Spleen (tissue), 11 donors: ENCODE data around the gene USB1. TPM values are rescaled to one million over a fixed set of nuclear protein-coding genes. Genes with fewer than 3 reads are reported as not detected.

ENCODE experiments used
- DNase-seq: peaks from one replicate; pipeline ENCODE4 v3.0.0-alpha.2; 2020
- H3K27ac ChIP-seq, 8 donors: fragments of 200-600 bp; sonication (generic) in 7 of 8; 1 replicate in 4 of 8; 2 replicates in 4 of 8; pipeline versions ENCODE4 v1.5.0 to v1.8.0; 2016 to 2021; ENCODE audit warnings: inconsistent platforms in 4 of 8, mild to moderate bottlenecking in 4 of 8, moderate library complexity in 1 of 8
- H3K27me3 ChIP-seq, 7 donors: fragments of 200-600 bp; sonication (generic) in 6 of 7; replicated peaks in 1 of 7; 1 replicate in 4 of 7; 2 replicates in 3 of 7; pipeline versions ENCODE4 v1.5.0 to v1.8.0; 2016 to 2021; ENCODE audit warnings: inconsistent platforms in 3 of 7, mild to moderate bottlenecking in 1 of 7
- H3K36me3 ChIP-seq, 6 donors: fragments of 200-600 bp; sonication (generic) in 5 of 6; 1 replicate in 4 of 6; 2 replicates in 2 of 6; pipeline versions ENCODE4 v1.5.0 to v1.8.0; 2016 to 2021; ENCODE audit warnings: inconsistent platforms in 2 of 6
- H3K4me1 ChIP-seq, 6 donors: fragments of 200-600 bp; sonication (generic) in 5 of 6; 1 replicate in 3 of 6; 2 replicates in 3 of 6; pipeline versions ENCODE4 v1.5.0 to v1.8.0; 2016 to 2021; ENCODE audit warnings: inconsistent platforms in 3 of 6
- H3K4me3 ChIP-seq, 8 donors: fragments of 200-600 bp; sonication (generic) in 7 of 8; 1 replicate in 4 of 8; 2 replicates in 4 of 8; pipeline versions ENCODE4 v1.5.0 to v1.8.0; 2016 to 2021; ENCODE audit warnings: inconsistent platforms in 4 of 8, mild to moderate bottlenecking in 4 of 8, moderate library complexity in 2 of 8
- H3K9me3 ChIP-seq, 8 donors: fragments of 200-600 bp; sonication (generic) in 7 of 8; 1 replicate in 4 of 8; 2 replicates in 4 of 8; pipeline versions ENCODE4 v1.5.0 to v1.8.0; 2016 to 2021; ENCODE audit warnings: inconsistent platforms in 4 of 8
- CTCF ChIP-seq, 11 experiments: fragments of 200-600 bp in 7 of 11; fragments of 450-650 bp in 4 of 11; sonication (generic) in 4 of 11; IDR thresholded peaks in 8 of 11; conservative IDR thresholded peaks in 3 of 11; 1 replicate in 7 of 11; 2 replicates in 4 of 11; pipeline versions ENCODE4 v1.4.0 to v1.8.0; 2016 to 2021; ENCODE audit warnings: antibody characterized with exemption in 11 of 11, inconsistent platforms in 4 of 11, mild to moderate bottlenecking in 1 of 11
- POLR2A ChIP-seq, 3 donors: fragments of 450-650 bp; IDR thresholded peaks; one replicate each; pipeline ENCODE4 v1.5.1; 2017; ENCODE audit warnings: antibody characterized with exemption in 3 of 3, mild to moderate bottlenecking in 1 of 3
- POLR2AphosphoS5 ChIP-seq, 3 donors: sonication (generic); formaldehyde crosslinking; IDR thresholded peaks; one replicate each; pipeline ENCODE4 v1.5.1; 2017; ENCODE audit warnings: antibody characterized with exemption in 3 of 3
- WGBS, 5 donors: extraction: QIAGEN DNeasy Blood & Tissue Kit in 3 of 5; methylation state at CpG; one replicate each; pipeline versions ENCODE4 v1.1.5 to v1.1.7; 2013 to 2018; 5-methylcytosine and 5-hydroxymethylcytosine counted together
- intact Hi-C: fragments of 100-400 bp; cut with DNase I; formaldehyde crosslinking; loops from one replicate; pipeline ENCODE4 v1.15.0; 2023; ENCODE audit warnings: low total_unique reads
- polyA plus RNA-seq, 3 donors: library from polyadenylated mRNA; stranded (reverse); fragments of 200-250 nt; gene quantifications; one replicate each; pipeline ENCODE4 v1.2.1, GENCODE V29; 2013
- total RNA-seq, 7 donors: library from RNA; depleted of rRNA in 3 of 7; stranded (reverse); fragments of >200 nt in 3 of 7; fragmentation: NEBNext Ultra II Directional in 4 of 7; extraction: Animal tissue kit (Norgen Biotek cat#: 25700) in 4 of 7; gene quantifications; one replicate each; pipeline versions ENCODE4 v1.1.0 to v1.2.1, GENCODE V29; 2016 to 2021
- donor health status: healthy with polysubstance abuse.
- donor health status: DM: no; HTN: no; CAD: no; lungs with moderate emphysema.
- donor health status: DM: no; HTN: no; CAD: no.
- donor health status: Bipolar disorder and iron deficiency.
- donor health status: healthy.
- donor health status: DM: no; HTN: no; CAD: no.
- donor health status: DM: yes; HTN: yes; CAD: no.

USB1 gene
- total and polyA plus RNA-seq, 10 donors: 17.7 to 78.4 (median 46.9) TPM

- DNase-seq: peak; percentile 84
- H3K27me3 ChIP-seq: peaks cover 0 to 52% (median 24%) of the 10 kb centered on the region in 7 donors
- H3K4me3 ChIP-seq: peak overlapping the region; percentile 71 to 91 (median 78)
- intact Hi-C loops: loop anchor here (5.0 kb wide), 1 partner anchor 98 kb away; no protein-coding TSS in a partner anchor
- 11 to 18% (median 16%) methylated on average over 50 to 57 of the region's 57 CpGs for WGBS, 5 donors
- no peaks in the 10 kb centered on the region for H3K9me3 ChIP-seq
- H3K4me1 ChIP-seq: peaks cover 21 to 92% (median 68%) of the 10 kb centered on the region in 6 donors
- peak overlapping the region; percentile 6 to 84 (median 74) for H3K27ac ChIP-seq
- TF ChIP-seq CTCF (IDR thresholded peaks at IDR 0.05 in 8 of 11, conservative IDR thresholded peaks at IDR 0.05 in 3 of 11) (no peak), POLR2A (IDR thresholded peaks at IDR 0.05) (no peak), POLR2AphosphoS5 (IDR thresholded peaks at IDR 0.05) (peak in 2 of 3 donors; percentile 62 to 70)
- peaks cover 0 to 23% (median 0%) of the 10 kb centered on the region in 6 donors for H3K36me3 ChIP-seq
Observed at GRCh38 chr16:58024486-58025350, 23.5 kb downstream of the USB1 start.

GRCh38 chr16:58025351-58026138, 24.3 kb downstream of the USB1 start, which contains the start of gene MMP15:
MMP15 (plus strand) TSS chr16:58025754; CDS start chr16:58026351, 597 bp downstream.
- DNase-seq: peak; percentile 90
- Histone ChIP-seq H3K4me1 (peaks cover 21 to 89% (median 69%) of the 10 kb centered on the region in 6 donors), H3K27ac (peak within 1 kb of the TSS; percentile 42 to 84 (median 74)), H3K9me3 (no peaks in the 10 kb centered on the region), H3K4me3 (peak within 1 kb of the TSS; percentile 71 to 91 (median 78)), H3K36me3 (peaks cover 0 to 16% (median 0%) of the 10 kb centered on the region in 6 donors), H3K27me3 (peaks cover 0 to 52% (median 24%) of the 10 kb centered on the region in 7 donors)
- TF ChIP-seq POLR2A (IDR thresholded peaks at IDR 0.05) (no peak), POLR2AphosphoS5 (IDR thresholded peaks at IDR 0.05) (peak in 2 of 3 donors; percentile 46 to 69), CTCF (IDR thresholded peaks at IDR 0.05 in 8 of 11, conservative IDR thresholded peaks at IDR 0.05 in 3 of 11) (no peak)
- WGBS, 5 donors: 0 to 1% (median 0%) methylated on average over 41 to 90 of the region's 90 CpGs
- intact Hi-C loops: no loop called here

- Histone ChIP-seq H3K27ac (peak overlapping the region; percentile 42 to 84 (median 74)), H3K36me3 (peaks cover 0 to 9% (median 0%) of the 10 kb centered on the region in 6 donors), H3K4me1 (peaks cover 21 to 89% (median 71%) of the 10 kb centered on the region in 6 donors), H3K4me3 (peak overlapping the region; percentile 71 to 91 (median 78)), H3K9me3 (no peaks in the 10 kb centered on the region), H3K27me3 (peaks cover 0 to 52% (median 24%) of the 10 kb centered on the region in 7 donors)
- intact Hi-C loops: no loop called here
- peak; percentile 78 for DNase-seq
- no peak for TF ChIP-seq CTCF (IDR thresholded peaks at IDR 0.05 in 8 of 11, conservative IDR thresholded peaks at IDR 0.05 in 3 of 11)
- TF ChIP-seq POLR2A (IDR thresholded peaks at IDR 0.05): no peak
- peak in 1 of 3 donors; percentile 17 for TF ChIP-seq POLR2AphosphoS5 (IDR thresholded peaks at IDR 0.05)
- 0 to 3% (median 1%) methylated on average over 29 to 65 of the region's 65 CpGs for WGBS, 5 donors
Observed at GRCh38 chr16:58026139-58026704, 25.0 kb downstream of the USB1 start.
